Measurements from ENCODE around the gene PROC.

The PROC gene

DNA sequence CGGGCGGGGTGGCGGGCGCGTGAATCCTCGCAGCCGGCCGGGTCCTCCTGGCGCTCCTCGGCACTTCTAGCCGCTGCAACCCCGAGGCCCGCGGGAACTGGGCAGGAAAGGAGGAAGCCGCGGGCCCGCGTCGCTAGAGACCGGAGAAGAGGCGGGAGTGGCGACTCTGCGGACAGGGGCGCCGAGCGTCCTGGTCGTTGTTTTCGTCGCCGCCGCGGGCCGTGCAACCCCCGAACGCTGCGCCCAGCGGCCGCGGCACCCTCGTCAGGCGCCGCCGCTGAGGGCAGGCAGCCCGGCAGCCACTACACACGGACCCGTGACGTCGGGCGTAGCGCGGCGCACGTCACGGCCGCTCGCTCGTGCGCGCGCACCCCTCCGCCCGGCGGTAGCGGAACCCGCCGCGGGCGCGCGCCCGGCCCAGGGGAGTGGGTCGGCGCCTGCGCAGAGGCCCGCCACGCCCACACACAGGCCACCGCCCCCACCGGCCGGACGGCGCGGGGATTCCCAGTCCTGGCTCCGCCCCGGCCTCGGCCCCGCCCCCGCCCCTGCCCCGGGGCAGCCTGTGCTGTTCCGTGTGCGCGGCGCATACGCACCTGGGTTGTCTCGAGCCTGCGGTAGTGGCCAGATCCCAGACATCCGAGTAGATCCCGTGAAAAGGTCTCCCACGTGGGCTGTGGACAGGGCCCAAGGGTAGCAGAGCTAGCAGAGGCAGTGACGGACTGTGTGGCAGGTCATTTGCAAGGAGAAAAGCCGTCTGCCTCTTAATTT lies 30.4 kb upstream of the PROC start, which contains the start of gene MAP3K2:
TSS of gene MAP3K2 (minus strand) at position 321 of the 768 bp plus-strand sequence. CDS start 44,846 bp downstream, outside the sequence.
- H3K4me1 Mint-ChIP-seq (ENCODE audit: low read depth) = peaks cover 81% of the 10 kb centered on the region
- no peaks in the 10 kb centered on the region for H3K9me3 Mint-ChIP-seq
- H3K27ac Mint-ChIP-seq = peak within 1 kb of the TSS; percentile 96
- peaks cover 16% of the 10 kb centered on the region for H3K36me3 Mint-ChIP-seq (ENCODE audit: low read depth)
- peak within 1 kb of the TSS; percentile 91 for H3K4me3 Mint-ChIP-seq
- H3K27me3 Mint-ChIP-seq = no peaks in the 10 kb centered on the region

DNA sequence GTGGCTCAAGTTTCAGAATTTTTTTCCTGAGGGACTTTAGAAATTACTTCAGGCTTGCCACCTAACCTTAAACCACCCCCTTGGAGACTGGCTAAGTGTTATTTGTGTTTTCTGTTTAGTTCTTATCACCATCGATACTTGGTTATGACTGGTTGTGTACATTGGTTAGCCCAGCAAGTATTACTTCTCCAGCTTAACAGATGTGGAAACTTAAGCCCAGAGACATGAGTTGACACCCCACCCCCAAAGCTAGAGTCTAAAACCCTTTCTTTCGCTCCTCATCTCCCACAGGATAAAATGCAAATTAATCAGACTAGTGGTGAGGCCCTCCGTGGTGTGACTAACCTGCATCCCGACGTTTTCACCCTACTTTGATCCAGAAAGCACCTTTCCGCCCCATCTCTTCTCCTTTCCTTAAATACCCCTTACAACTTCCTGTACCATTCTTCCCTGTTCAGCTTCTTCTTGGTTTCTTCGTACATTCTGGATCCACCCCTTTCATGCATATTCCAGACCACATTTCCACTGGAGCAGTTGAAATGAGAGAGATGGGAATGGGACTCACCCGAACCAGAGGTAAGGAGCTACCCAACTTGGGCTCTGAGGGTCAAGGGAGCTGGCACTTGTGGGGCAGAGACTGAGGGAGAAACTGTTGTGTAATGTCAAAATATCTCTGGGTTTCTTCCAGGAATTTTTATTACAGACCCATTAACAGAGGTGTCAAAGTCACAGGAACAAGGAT lies 29.6 kb upstream of the PROC start:
- Mint-ChIP-seq H3K4me1 (ENCODE audit: low read depth) (peaks cover 82% of the 10 kb centered on the region), H3K27me3 (no peaks in the 10 kb centered on the region), H3K4me3 (peak overlapping the region; percentile 84), H3K36me3 (ENCODE audit: low read depth) (peaks cover 11% of the 10 kb centered on the region), H3K27ac (peak overlapping the region; percentile 96), H3K9me3 (no peaks in the 10 kb centered on the region)

DNA sequence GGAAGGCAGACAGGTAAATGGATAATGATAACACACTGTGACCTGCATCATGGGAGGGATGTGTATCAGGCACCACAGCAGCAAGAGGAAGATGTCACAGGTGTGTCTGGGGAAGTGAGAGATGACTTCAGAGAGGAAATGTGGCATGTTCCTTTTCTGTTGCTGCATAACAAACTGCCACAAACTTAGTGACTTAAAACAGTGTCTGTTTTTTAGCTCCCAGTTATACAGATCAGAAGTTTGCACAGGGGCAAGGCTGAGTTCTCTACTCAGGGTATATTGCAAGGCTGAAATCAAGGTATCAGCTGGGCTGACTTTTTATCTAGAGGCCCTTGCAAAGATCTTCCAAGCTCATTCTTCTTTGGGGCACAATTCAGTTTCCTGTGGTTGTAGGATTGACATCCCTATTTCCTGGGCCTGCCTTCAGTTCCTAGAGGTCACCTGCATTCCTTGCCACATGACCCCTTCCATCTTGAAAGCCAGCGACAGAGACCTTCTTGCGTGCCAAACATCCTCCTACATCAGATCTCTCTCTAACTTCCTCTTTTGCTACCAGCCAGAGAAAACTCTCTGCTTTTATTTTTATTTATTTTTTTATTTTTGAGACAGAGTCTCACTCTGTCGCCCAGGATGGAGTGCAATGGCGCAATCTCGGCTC lies 28.3 kb upstream of the PROC start:
- Mint-ChIP-seq H3K4me3 (peak overlapping the region; percentile 14), H3K4me1 (ENCODE audit: low read depth) (peaks cover 73% of the 10 kb centered on the region), H3K27ac (peak overlapping the region; percentile 82), H3K36me3 (ENCODE audit: low read depth) (peaks cover 9% of the 10 kb centered on the region), H3K27me3 (no peaks in the 10 kb centered on the region), H3K9me3 (no peaks in the 10 kb centered on the region)

- H3K36me3 Mint-ChIP-seq (ENCODE audit: low read depth) = peaks cover 6% of the 10 kb centered on the region
- peaks cover 51% of the 10 kb centered on the region for H3K4me1 Mint-ChIP-seq (ENCODE audit: low read depth)
- peak overlapping the region; percentile 53 for H3K27ac Mint-ChIP-seq
- H3K27me3 Mint-ChIP-seq = no peaks in the 10 kb centered on the region
- no peaks in the 10 kb centered on the region for H3K9me3 Mint-ChIP-seq
- H3K4me3 Mint-ChIP-seq = no peak overlapping the region
Measured at GRCh38 chr2:127392133-127392827, 25.9 kb upstream of the PROC start.

DNA sequence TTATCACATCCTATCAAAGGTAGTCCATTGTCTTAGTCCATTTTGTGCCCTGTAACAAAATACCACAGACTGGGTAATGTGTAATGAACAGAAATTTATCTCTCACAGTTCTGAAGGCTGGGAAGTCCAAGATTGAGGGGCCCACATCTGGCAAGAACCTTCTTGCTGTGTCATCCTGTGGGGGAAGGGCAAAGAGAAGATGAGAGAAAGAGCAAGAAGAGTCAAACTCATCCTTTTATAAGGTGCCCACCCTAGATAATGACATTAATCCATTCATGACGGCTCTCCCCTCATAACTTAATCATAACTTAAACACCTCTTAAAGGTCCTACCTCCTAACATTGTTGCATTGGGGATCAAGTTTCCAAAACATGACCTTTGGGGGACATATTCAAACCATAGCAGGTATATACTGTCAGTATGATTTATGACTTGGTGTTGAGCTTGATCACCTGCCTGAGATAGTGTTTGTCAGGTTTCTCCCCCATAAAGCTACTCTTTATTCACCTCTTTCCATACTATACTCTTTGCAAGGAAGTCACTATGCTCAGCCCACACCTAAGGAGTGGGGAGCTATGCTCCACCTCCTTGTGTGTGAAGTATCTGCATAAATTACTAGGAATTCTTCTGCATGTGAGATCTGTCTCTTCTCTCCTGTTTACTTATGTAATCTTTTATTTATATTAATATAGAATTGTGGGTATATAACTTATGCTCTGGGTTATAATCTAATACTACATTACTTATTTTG lies 25.2 kb upstream of the PROC start:
- peak overlapping the region; percentile 53 for H3K27ac Mint-ChIP-seq
- H3K36me3 Mint-ChIP-seq (ENCODE audit: low read depth) = peaks cover 6% of the 10 kb centered on the region
- H3K27me3 Mint-ChIP-seq = no peaks in the 10 kb centered on the region
- H3K4me3 Mint-ChIP-seq = no peak overlapping the region
- H3K9me3 Mint-ChIP-seq = no peaks in the 10 kb centered on the region
- peaks cover 52% of the 10 kb centered on the region for H3K4me1 Mint-ChIP-seq (ENCODE audit: low read depth)

GRCh38 chr2:127394492-127394891 lies 23.7 kb upstream of the PROC start:
- Mint-ChIP-seq H3K9me3 (no peaks in the 10 kb centered on the region), H3K4me3 (no peak overlapping the region), H3K4me1 (ENCODE audit: low read depth) (peaks cover 46% of the 10 kb centered on the region), H3K27me3 (no peaks in the 10 kb centered on the region), H3K36me3 (ENCODE audit: low read depth) (peaks cover 6% of the 10 kb centered on the region), H3K27ac (no peak overlapping the region)

DNA sequence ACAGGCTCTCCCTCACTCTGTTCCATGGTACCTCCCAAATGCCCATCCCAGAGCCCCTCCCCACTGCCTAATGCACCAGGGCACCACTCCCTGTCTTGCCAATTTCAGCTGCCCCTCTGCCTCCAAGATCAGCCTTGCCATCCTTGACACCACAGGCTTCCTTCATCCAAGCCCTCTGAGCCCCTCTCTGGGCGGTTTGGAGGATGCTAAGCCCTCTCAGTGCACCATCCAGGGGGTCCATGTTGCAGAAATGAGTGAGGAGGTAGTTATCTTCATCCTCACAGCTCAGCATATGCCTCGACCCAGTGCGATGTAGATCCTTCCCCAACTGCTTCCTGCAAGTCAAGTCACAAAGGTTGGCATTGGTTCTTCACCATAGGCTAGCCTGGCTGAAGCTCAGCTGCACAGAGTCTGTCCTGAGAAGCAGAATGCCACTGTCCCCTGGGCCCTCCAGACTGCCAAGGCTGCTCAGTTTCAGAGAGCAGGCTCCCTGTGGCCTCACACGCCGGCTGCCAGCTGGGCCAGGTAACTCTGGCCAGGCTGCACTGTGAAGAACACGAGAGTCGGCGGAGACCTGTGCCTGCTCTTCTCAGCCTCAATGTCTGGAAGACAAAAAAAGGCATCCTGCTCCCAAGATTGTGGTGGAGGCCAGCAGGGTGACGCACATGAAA lies 20.5 kb upstream of the PROC start:
- no peaks in the 10 kb centered on the region for H3K9me3 Mint-ChIP-seq
- H3K36me3 Mint-ChIP-seq (ENCODE audit: low read depth) = peaks cover 6% of the 10 kb centered on the region
- peaks cover 38% of the 10 kb centered on the region for H3K4me1 Mint-ChIP-seq (ENCODE audit: low read depth)
- no peak overlapping the region for H3K27ac Mint-ChIP-seq
- H3K27me3 Mint-ChIP-seq = no peaks in the 10 kb centered on the region
- no peak overlapping the region for H3K4me3 Mint-ChIP-seq

DNA sequence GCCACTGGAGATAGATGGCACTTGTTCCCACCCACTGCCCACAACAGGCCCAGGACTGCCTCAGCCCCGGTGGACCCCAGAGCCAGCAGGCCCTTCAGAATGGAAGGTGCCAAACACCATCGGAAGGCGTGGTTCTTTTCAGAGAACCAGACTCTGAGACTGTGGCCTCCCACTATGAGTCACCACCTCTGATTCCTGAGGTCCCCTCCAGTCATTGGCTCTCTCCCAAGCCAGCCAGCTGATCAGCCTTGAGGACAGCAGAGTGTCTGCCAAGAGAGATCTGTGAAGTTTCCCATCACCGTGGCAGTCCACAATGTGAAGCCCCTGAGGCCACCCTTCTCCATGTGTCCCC lies 20.0 kb upstream of the PROC start:
- Mint-ChIP-seq H3K4me3 (no peak overlapping the region), H3K4me1 (ENCODE audit: low read depth) (peaks cover 38% of the 10 kb centered on the region), H3K27ac (no peak overlapping the region)

DNA sequence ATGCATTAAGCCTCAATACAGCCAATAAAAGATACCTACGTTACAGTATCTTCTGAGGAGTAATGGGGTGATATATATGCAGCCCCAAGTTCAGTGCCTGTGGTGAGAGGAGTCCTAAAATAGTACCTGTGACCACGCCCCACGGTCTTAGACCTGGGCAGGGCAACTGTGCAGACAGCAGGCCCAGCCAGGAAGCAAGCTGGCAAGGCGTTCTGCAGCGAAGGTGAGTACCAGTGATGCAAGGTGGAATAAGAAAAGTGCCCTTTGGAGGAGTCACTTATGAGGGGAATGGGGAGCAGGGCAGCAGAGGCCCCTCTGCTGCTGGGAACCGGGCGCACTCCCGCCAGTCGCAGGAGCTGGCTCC lies 17.7 kb upstream of the PROC start:
- Mint-ChIP-seq H3K36me3 (ENCODE audit: low read depth) (no peaks in the 10 kb centered on the region), H3K4me3 (no peak overlapping the region), H3K9me3 (no peaks in the 10 kb centered on the region), H3K4me1 (ENCODE audit: low read depth) (peaks cover 34% of the 10 kb centered on the region), H3K27me3 (peaks cover 9% of the 10 kb centered on the region), H3K27ac (no peak overlapping the region)

More for the DNA sequence above, 20.0 kb upstream of the PROC start:
- peaks cover 6% of the 10 kb centered on the region for H3K36me3 Mint-ChIP-seq (ENCODE audit: low read depth)
- no peaks in the 10 kb centered on the region for H3K27me3 Mint-ChIP-seq
- H3K9me3 Mint-ChIP-seq = no peaks in the 10 kb centered on the region

DNA sequence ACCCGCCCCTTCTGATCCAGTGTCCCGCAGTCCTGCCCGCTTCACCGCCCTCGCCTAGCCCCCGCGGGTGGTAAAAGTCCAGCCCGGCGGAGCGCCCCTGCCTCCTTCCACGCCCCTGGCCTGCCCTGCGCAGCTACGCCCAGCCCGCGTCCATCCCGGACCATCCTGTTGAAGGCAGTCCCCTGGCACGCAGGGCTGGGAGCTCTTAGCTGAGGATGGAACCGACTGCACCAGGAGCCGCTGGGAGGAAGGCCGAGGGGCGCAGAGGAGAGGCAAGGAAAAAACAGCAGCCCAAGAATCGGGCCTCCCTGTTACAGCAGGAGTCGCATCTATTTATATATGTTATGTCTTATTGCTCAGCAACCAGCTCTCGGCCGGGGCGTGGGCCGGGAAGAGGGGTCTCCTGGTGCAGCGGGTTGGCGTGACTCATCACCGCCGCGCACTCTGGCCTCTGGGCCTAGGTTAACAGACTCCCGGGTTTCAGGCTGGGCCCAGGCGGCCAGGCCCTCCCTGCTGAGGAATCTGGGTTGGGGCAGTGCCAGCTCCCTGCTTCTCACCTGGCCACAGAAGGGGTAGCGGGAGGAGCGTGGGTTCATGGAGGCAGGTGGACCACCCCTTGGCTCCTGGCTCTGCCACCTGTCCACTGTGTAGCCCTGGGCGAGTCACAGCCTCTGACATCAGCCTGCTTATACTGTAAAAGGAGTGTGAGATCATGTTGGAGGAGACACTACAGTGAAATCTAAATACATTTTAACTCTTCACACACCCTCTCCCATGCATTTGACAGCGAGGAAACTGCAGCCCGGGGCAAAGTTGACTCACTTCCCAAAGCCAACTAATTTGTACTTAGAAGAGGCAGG lies 17.1 kb upstream of the PROC start:
- H3K4me1 Mint-ChIP-seq (ENCODE audit: low read depth) = peaks cover 34% of the 10 kb centered on the region
- no peaks in the 10 kb centered on the region for H3K9me3 Mint-ChIP-seq
- no peaks in the 10 kb centered on the region for H3K36me3 Mint-ChIP-seq (ENCODE audit: low read depth)
- H3K27me3 Mint-ChIP-seq = peaks cover 9% of the 10 kb centered on the region
- no peak overlapping the region for H3K27ac Mint-ChIP-seq
- no peak overlapping the region for H3K4me3 Mint-ChIP-seq

DNA sequence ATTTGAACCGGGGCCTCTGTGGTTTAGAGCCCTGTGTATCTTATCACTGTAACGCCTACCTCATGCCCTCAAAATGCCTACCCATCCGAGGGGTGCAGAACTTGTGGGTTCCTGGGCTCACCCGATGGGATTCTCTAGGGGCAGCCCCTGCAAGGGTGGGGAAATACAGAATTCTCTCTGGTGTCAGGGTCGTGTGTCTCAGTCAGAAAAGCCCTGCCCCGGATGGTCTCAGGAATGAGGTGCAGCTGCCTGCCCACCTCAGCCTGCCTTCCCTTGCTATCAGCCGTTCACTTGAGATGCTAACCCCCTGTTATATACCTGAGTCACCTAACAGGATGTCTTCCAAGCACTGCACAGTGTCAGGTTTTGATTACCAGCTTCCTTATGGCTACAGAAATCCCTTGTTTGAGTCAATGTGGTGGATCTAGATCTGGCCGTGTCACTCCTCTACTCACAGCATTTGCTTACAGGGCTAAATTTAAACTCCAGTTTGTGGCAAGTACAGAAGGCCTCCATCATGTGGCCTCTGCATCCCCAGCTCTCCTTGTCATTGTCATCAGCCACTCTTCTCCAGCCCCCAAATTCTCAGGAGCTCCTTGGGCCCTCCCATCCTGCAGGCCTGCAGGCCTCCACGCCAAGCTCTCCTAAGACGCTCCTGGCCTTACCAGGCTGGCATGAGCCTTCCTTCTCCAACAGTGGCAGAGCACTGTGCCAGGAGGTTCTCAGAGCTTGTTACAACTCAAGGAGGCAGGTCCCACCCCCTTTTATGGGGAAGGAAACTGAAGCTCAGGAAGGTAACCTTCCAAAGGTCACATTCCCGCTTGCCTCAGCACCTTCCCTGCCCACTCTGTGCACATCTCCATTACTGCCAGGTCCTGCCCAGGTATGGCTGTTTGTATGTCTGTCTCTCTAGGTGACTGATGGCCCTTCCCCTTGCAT lies 16.2 kb upstream of the PROC start:
- H3K36me3 Mint-ChIP-seq (ENCODE audit: low read depth) = no peaks in the 10 kb centered on the region
- no peaks in the 10 kb centered on the region for H3K9me3 Mint-ChIP-seq
- no peak overlapping the region for H3K27ac Mint-ChIP-seq
- H3K27me3 Mint-ChIP-seq = peaks cover 9% of the 10 kb centered on the region
- no peak overlapping the region for H3K4me3 Mint-ChIP-seq
- peaks cover 35% of the 10 kb centered on the region for H3K4me1 Mint-ChIP-seq (ENCODE audit: low read depth)

DNA sequence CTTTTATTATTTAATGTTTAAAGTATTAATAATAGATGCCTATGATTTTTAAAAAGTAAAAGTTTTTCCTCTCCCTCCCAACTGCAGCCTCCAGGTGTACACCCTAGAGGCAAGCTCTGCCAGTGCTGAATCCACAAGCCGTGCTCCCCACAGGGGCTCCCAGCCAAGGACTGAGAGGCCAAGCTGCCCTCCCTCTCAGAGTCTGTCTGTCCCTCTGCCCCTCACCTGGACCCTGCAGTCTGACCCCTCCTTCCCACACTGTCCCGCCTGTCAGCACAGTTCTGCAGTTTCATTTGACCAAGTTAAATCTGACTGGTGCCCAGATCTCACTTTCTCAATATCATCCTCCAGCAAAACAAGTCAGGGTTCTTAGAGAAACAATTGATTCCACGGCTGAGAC lies 14.8 kb upstream of the PROC start:
- Mint-ChIP-seq H3K36me3 (ENCODE audit: low read depth) (no peaks in the 10 kb centered on the region), H3K27me3 (peaks cover 9% of the 10 kb centered on the region), H3K4me3 (no peak overlapping the region), H3K9me3 (no peaks in the 10 kb centered on the region), H3K27ac (no peak overlapping the region), H3K4me1 (ENCODE audit: low read depth) (peaks cover 35% of the 10 kb centered on the region)

All from stimulated activated naive CD8-positive, alpha-beta T cell treated with anti-CD3 and anti-CD28 coated beads, Interleukin-15, Interleukin-2, amounts not matched to agents 100 ng/mL and 50 ng/mL, for 24 hours (primary cell).